Daoy (cell line): ENCODE data around the gene RPE. TPM values are rescaled to one million over a fixed set of nuclear protein-coding genes. Genes with fewer than 3 reads are reported as not detected.

Experiments used
- DNase-seq: peaks from one replicate; pipeline ENCODE4 v3.0.0-alpha.2; 2015; ENCODE audit warnings: low read depth
- total RNA-seq: library from RNA; depleted of rRNA; stranded (reverse); fragments of >200 nt; shearing (Covaris generic); gene quantifications from 2 replicates; pipeline ENCODE4 v1.2.3, GENCODE V29; 2014; rRNA removed

The RPE gene
- 109 and 174 TPM in 2 replicates for total RNA-seq

- peak; percentile 96 for DNase-seq
Observed at GRCh38 chr2:210002158-210003157, at the start of gene RPE. Gene RPE (plus strand): TSS chr2:210002638. CDS start chr2:210002662, 24 bp downstream.

DNA sequence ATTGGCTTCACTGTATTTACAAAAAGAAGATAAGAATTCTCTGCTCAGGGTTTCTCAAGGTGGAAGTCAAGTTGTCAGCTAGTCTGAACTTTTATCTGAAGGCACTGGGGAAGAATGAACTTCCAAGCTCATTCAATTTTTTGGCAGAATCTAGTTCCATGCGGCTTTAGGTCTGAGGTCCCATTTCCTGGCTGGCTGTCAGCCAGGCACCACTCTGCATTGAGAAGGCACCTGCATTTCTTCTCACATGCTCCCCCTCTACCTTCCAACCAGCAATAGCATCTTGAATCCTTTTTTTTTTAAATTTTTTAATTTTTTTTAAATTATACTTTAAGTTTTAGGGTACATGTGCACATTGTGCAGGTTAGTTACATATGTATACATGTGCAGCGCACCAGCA is 46.2 kb upstream of the RPE start:
- DNase-seq = no peak

GRCh38 chr2:209958016-209958415 is 44.4 kb upstream of the RPE start:
- DNase-seq = no peak

GRCh38 chr2:209960045-209960444 is 42.4 kb upstream of the RPE start:
- DNase-seq = no peak

GRCh38 chr2:209960676-209961630 is 41.5 kb upstream of the RPE start:
- DNase-seq = peak; percentile 61

GRCh38 chr2:209965723-209966122 is 36.7 kb upstream of the RPE start:
- no peak for DNase-seq

- no peak for DNase-seq
Observed at GRCh38 chr2:209969692-209970091, 32.7 kb upstream of the RPE start.

DNA sequence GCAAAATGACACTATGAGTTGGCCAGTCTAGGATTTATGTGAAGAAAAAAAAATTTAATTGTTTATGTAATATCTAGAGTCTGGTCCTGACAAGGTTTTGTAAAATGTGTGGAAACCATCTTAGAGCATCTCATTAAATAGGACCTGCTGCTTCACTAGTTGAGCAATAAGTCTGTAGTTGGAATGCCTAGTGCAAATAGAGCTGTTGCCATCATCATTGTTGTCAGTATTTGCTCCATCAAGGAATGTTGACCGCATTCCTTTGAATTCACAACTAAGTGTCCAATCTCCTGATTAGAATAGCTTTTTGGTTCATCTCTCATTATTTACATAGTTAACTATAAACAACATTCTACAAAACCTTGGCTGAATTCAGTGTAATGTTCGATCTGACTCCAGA is 32.2 kb upstream of the RPE start:
- DNase-seq = no peak

DNA sequence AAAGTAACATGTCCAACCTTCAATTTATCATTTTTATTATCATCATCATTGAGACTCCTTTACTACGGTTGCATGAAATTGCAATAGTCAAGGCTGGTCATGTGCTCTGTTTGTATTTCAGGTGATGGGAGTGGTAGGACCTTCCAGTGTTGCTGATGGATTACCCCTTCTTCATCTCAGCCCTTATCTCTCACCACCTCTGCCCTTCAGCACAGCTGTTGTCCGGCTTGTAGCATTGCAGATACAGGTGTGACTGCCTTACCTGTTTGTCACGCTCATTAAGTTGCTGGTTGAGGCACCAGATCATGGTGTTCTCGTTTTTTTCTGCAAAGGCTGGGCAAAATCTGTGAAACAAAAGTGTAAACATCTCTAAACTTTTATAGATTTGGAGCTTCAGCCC is 31.7 kb upstream of the RPE start:
- no peak for DNase-seq

DNA sequence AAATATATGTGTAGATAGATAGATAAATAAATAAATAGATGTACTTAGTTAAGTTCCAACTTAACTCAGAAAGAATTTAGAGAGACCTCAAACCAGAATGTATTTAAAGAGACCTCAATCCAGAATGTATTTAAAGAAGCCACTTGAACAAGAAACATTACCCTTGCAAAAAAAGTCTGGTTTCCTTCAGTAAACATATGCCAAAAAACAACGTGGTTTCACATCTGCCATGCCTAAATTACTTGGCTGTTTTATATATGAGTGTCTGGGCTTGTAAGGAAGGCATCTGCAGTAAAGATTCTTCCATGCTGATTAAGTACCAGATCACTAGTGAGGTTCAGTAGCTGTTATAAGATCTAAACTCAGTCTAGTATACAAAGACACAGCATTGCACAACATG is 29.1 kb upstream of the RPE start:
- DNase-seq = no peak

DNA sequence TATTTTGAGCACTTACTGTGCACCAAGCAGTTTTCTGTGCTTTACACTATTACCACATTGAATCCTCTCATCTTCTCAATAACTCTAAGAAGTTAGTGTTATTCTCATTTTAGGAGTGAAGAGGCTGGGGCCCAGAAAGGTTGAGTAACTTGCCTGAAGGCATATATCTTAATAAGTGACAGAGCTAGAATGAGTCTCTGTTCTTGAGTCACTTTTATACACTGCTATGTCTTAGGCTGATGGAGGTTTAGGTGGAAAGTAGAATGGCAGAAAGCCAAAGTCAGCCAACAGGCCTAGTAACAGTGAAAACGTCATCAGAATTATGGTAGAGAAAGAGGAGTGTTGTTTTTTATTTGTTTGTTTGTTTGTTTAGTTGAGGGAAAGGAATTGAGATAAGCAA is 27.9 kb upstream of the RPE start:
- peak; percentile 5 for DNase-seq

- no peak for DNase-seq
Observed at GRCh38 chr2:209976698-209977385, 25.6 kb upstream of the RPE start.

DNA sequence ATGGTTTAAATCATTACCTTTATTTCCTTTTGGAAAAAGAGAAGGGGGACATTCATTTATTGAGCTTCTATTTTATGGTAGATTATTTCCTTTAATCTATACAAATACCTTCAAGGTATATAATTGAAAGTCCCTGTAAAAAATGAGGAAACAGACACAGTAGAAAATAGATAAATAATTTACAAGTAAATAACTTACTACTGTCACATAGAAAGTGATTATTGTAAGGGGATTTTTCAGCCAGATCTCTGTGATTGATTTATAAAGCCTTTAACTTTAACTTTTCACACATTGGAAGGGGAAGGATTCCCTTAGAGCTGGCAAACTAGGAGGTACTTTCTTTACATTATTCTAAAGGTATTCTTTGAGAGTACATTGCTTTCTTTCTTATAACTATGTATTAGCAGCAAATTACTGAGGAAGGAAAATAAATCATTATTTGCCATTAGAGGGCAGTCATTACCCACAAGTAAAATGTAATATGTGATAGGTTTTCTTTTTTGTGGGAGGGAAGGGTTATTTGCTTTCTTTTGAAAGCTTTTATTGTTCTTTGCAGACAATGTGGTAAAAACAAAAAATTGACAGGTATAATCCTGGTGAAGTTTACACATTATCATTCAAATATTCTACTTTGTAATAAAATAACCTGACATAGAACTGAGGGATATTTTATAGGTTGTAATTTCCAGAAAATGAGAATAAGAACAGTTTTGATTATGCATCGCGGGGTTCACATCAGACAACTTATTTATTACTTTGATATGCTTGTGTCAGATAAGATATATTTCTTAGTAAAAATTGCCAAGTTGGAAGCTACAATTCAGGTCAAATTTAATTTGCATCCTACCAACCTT is 24.8 kb upstream of the RPE start:
- DNase-seq = no peak

GRCh38 chr2:209984291-209984690 is 18.1 kb upstream of the RPE start:
- no peak for DNase-seq

DNA sequence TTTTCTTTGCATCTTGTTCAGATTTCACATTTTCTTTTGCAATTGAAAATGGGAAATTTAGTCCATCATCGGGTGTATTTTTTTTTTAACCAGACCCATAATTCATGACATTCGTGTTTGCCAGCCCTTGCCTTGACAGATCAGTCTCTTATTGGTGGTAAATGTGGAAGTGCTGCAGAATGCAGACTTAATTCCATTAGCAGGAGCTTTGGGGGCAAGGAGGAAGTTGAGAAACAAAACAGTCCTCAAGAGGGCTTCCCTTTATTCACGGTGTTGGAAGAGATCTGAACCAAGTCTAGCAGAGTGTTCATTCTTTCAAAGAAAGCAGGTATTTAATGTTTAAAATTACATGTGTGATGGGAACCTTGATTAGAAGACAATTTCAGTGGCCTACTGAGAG is 16.6 kb upstream of the RPE start:
- DNase-seq = no peak

- peak; percentile 6 for DNase-seq
Observed at GRCh38 chr2:209986415-209986814, 16.0 kb upstream of the RPE start.

- no peak for DNase-seq
Observed at GRCh38 chr2:209988010-209988409, 14.4 kb upstream of the RPE start.

- no peak for DNase-seq
Observed at GRCh38 chr2:209990838-209991237, 11.6 kb upstream of the RPE start.

- DNase-seq = no peak
Observed at GRCh38 chr2:209993968-209994367, 8.5 kb upstream of the RPE start.

DNA sequence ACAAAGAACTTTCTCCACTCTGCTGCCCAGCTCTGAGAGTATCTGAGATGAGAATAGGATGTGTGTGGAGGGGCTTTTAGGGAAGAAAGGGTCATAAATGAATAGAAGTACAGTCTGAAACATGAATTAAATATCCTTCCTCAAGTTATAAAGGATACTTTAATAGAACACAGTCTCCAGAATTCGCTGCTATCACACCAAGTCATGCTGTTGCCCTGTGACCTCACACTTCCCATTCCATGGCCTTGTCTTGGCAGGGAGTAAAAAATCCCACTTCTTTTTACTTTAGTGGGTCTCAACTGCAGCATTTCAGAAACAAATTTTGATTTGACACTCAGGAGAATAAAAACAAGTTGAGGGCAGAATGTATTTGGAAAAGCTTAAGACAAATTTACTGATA is 3.8 kb upstream of the RPE start:
- DNase-seq = no peak
